ENCODE results near the gene GJA1.
"Not testable (repeated sequence)": the region's sequence is repeated elsewhere in the genome, so short reads cannot be mapped to it uniquely, and the experiment has no call there.

DNA sequence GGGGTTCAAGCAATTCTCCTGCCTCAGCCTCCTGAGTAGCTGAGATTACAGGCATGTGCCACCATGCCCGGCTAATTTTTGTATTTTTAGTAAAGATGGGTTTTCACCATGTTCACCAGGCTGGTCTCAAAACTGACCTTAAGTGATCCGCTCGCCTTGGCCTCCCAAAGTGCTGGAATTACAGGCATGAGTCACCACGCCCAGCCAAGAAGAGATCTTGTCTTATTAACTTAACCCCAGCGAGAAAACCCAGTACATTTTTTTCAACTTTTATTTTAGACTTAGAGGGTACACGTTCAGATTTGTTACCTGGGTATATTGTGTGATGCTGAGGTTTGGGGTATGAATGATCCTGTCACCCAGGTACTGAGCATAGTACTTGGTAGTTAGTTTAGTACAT lies 38.3 kb upstream of the GJA1 start:
- not testable (repeated sequence) for TF ChIP-seq CTCF (IDR thresholded peaks at IDR 0.05; ENCODE audit: low read depth, low read length, missing input control); RXRA (IDR thresholded peaks at IDR 0.05); SP1 (IDR thresholded peaks at IDR 0.05); RAD21 (IDR thresholded peaks at IDR 0.05); TAF1 (conservative IDR thresholded peaks at IDR 0.05); FOXA1 (IDR thresholded peaks at IDR 0.05); EGR1 (IDR thresholded peaks at IDR 0.05; ENCODE audit: low read depth in 2 of 2)
